Ishikawa (cell line): ENCODE measurements around the gene THSD4.

Experiments
- CEBPB ChIP-seq: IDR thresholded peaks from 2 replicates; pipeline ENCODE4 v1.6.1; 2012
- EGR1 ChIP-seq: IDR thresholded peaks from 2 replicates; pipeline ENCODE4 v1.6.1; 2012
- EP300 ChIP-seq: IDR thresholded peaks from 2 replicates; pipeline ENCODE4 v1.6.1; 2012; ENCODE audit warnings: borderline replicate concordance
- FOXM1 ChIP-seq: IDR thresholded peaks from 2 replicates; pipeline ENCODE4 v1.6.1; 2012; ENCODE audit warnings: low read depth, borderline replicate concordance
- MAX ChIP-seq: IDR thresholded peaks from 2 replicates; pipeline ENCODE4 v1.6.1; 2012
- RAD21 ChIP-seq: IDR thresholded peaks from 2 replicates; pipeline ENCODE4 v1.6.1; 2012; ENCODE audit warnings: low read depth
- REST ChIP-seq: IDR thresholded peaks from 2 replicates; pipeline ENCODE4 v1.6.1; 2012; ENCODE audit warnings: low read depth, mild to moderate bottlenecking
- TAF1 ChIP-seq: IDR thresholded peaks from 2 replicates; pipeline ENCODE4 v1.6.1; 2012; ENCODE audit warnings: low read depth, mild to moderate bottlenecking
- USF1 ChIP-seq: IDR thresholded peaks from 2 replicates; pipeline ENCODE4 v1.6.1; 2012
- YY1 ChIP-seq: IDR thresholded peaks from 2 replicates; pipeline ENCODE4 v1.6.1; 2012; ENCODE audit warnings: low read depth

GRCh38 chr15:71162309-71162708, 47.0 kb downstream of the THSD4 start:
- TF ChIP-seq EP300: no peak
- TF ChIP-seq EGR1: no peak
- no peak for TF ChIP-seq RAD21
- TF ChIP-seq TAF1: no peak
- TF ChIP-seq REST: no peak
- no peak for TF ChIP-seq YY1
- no peak for TF ChIP-seq CEBPB
- TF ChIP-seq MAX: no peak
- no peak for TF ChIP-seq FOXM1
- no peak for TF ChIP-seq USF1
